ENCODE data around the gene RNU6-9. TPM values are rescaled to one million over a fixed set of nuclear protein-coding genes. Genes with fewer than 3 reads are reported as not detected.

RNU6-9 gene
- total and polyA plus RNA-seq, 2 donors, result not detected

GRCh38 chr19:854549-854948, 38.7 kb upstream of the RNU6-9 start:
- H3K36me3 ChIP-seq (ENCODE audit: insufficient read depth), result no peaks in the 10 kb centered on the region
- DNase-seq (ENCODE audit: extremely low spot score), result no peak
- H3K4me1 ChIP-seq (ENCODE audit: insufficient read depth), result peaks cover 3% of the 10 kb centered on the region
- WGBS, result 79% methylated on average over 6 of the region's 6 CpGs
- no peak overlapping the region for H3K27ac ChIP-seq (ENCODE audit: low read depth)
- no peak overlapping the region for H3K4me3 ChIP-seq (ENCODE audit: low read depth, low read length)

DNA sequence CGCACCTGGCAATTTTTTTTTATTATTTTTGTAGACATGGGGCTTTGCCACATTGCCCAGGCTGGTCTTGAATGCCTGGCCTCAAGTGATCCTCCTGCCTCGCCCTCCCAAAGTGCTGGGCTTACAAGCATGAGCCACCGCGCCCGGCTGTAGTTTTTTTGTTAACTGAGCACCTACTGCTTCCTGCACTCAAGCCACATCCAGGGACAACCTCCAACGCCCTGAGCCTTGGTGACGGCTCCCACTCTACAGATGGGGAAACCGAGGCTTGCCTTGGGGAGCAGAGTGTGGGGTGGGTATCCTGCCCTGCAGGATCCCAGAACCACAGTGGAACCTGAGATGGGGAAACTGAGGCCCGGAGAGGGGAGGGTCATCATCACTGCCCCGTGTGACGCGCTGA, 38.1 kb upstream of the RNU6-9 start:
- no peaks in the 10 kb centered on the region for H3K36me3 ChIP-seq (ENCODE audit: insufficient read depth)
- no peak overlapping the region for H3K27ac ChIP-seq (ENCODE audit: low read depth)
- no peak overlapping the region for H3K4me3 ChIP-seq (ENCODE audit: low read depth, low read length)
- peaks cover 3% of the 10 kb centered on the region for H3K4me1 ChIP-seq (ENCODE audit: insufficient read depth)
- no peak for DNase-seq (ENCODE audit: extremely low spot score)
- 90% methylated on average over 12 of the region's 12 CpGs for WGBS

GRCh38 chr19:855566-856120, 37.6 kb upstream of the RNU6-9 start:
- H3K4me1 ChIP-seq (ENCODE audit: insufficient read depth), result peaks cover 4% of the 10 kb centered on the region
- WGBS, result 79% methylated on average over 40 of the region's 40 CpGs
- H3K27ac ChIP-seq (ENCODE audit: low read depth), result no peak overlapping the region
- no peak overlapping the region for H3K4me3 ChIP-seq (ENCODE audit: low read depth, low read length)
- DNase-seq (ENCODE audit: extremely low spot score), result no peak
- no peaks in the 10 kb centered on the region for H3K36me3 ChIP-seq (ENCODE audit: insufficient read depth)

- Histone ChIP-seq H3K4me3 (ENCODE audit: low read depth, low read length) (no peak overlapping the region), H3K27ac (ENCODE audit: low read depth) (no peak overlapping the region), H3K36me3 (ENCODE audit: insufficient read depth) (no peaks in the 10 kb centered on the region), H3K4me1 (ENCODE audit: insufficient read depth) (peaks cover 1% of the 10 kb centered on the region)
- DNase-seq (ENCODE audit: extremely low spot score), result no peak
- 83% methylated on average over 9 of the region's 9 CpGs for WGBS
Observed at GRCh38 chr19:858284-858683, 35.0 kb upstream of the RNU6-9 start.

- peak within 1 kb of the TSS; percentile 43 for H3K4me3 ChIP-seq (ENCODE audit: low read depth, low read length)
- no peaks in the 10 kb centered on the region for H3K36me3 ChIP-seq (ENCODE audit: insufficient read depth)
- H3K4me1 ChIP-seq (ENCODE audit: insufficient read depth), result peaks cover 1% of the 10 kb centered on the region
- peak within 1 kb of the TSS; percentile 93 for H3K27ac ChIP-seq (ENCODE audit: low read depth)
- 32% methylated on average over 24 of the region's 24 CpGs for WGBS
- DNase-seq (ENCODE audit: extremely low spot score), result no peak
Observed at GRCh38 chr19:858868-859843, 34.1 kb upstream of the RNU6-9 start, which contains the start of gene CFD. Gene CFD, plus strand, starts transcription at chr19:859664. Its CDS starts 26 bp downstream, at chr19:859690.

DNA sequence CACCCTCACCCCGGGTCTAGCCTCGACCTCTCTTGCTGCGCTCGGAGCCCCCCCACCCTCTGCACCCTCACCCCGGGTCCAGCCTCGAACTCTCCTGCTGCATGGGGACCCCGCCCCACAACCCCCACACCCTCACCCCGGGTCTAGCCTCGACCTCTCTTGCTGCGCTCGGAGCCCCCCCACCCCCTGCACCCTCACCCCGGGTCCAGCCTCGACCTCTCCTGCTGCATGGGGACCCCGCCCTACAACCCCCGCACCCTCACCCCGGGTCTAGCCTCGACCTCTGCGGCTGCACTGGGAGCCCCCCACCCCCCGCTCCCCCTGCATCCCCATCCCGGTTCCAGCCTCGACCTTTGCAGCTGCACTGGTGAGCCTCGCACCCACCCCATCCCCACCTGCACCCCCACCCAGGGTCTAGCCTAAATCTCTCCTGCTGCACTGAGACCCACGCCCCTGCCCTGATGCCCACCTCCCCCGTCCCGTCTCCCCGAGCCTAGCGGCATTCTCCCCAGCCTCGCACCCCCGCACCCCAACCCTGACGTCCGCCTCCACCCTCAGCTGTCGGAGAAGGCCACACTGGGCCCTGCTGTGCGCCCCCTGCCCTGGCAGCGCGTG, 32.0 kb upstream of the RNU6-9 start:
- Histone ChIP-seq H3K36me3 (ENCODE audit: insufficient read depth) (no peaks in the 10 kb centered on the region), H3K4me3 (ENCODE audit: low read depth, low read length) (peak overlapping the region; percentile 43), H3K4me1 (ENCODE audit: insufficient read depth) (peaks cover 1% of the 10 kb centered on the region), H3K27ac (ENCODE audit: low read depth) (no peak overlapping the region)
- WGBS, result 62% methylated on average over 35 of the region's 35 CpGs
- DNase-seq (ENCODE audit: extremely low spot score), result no peak

DNA sequence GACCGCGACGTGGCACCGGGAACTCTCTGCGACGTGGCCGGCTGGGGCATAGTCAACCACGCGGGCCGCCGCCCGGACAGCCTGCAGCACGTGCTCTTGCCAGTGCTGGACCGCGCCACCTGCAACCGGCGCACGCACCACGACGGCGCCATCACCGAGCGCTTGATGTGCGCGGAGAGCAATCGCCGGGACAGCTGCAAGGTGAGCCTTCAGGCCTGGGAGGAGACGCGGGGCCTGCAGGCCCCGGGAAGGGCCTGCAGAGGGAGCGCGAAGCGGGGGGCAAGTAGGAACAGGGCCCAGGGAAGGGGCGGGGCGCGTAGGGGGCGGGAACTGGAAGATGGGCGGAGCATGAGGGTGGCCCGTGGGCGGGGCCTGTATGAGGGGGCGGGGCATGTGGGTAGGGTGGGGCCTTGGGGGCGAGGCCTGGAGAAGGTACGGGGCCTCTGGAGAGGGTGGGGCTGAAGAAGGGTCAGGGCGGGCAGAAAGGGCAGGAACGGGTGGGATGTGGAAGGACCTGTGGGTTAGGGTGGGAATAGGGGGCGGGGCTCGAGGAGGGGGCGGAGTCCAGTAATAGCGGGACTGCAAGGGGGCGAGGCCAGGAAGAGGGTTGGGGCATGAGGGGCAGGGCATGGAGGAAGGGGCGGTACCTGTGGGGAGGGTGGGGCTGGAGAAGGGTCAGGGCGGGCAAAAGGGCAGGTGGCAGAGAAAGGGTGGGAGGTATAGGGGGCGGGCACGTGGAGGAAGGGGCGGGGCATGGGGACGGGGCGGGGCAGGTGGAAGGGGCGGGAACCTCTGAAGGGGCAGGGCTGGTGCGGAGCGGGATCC, 31.3 kb upstream of the RNU6-9 start:
- 23% methylated on average over 60 of the region's 60 CpGs for WGBS
- Histone ChIP-seq H3K36me3 (ENCODE audit: insufficient read depth) (no peaks in the 10 kb centered on the region), H3K4me3 (ENCODE audit: low read depth, low read length) (no peak overlapping the region), H3K4me1 (ENCODE audit: insufficient read depth) (peaks cover 1% of the 10 kb centered on the region), H3K27ac (ENCODE audit: low read depth) (no peak overlapping the region)
- DNase-seq (ENCODE audit: extremely low spot score), result no peak

GRCh38 chr19:862581-863314, 30.5 kb upstream of the RNU6-9 start:
- H3K4me3 ChIP-seq (ENCODE audit: low read depth, low read length), result no peak overlapping the region
- no peak overlapping the region for H3K27ac ChIP-seq (ENCODE audit: low read depth)
- H3K4me1 ChIP-seq (ENCODE audit: insufficient read depth), result peaks cover 1% of the 10 kb centered on the region
- no peak for DNase-seq (ENCODE audit: extremely low spot score)
- WGBS, result 27% methylated on average over 48 of the region's 48 CpGs
- H3K36me3 ChIP-seq (ENCODE audit: insufficient read depth), result no peaks in the 10 kb centered on the region

DNA sequence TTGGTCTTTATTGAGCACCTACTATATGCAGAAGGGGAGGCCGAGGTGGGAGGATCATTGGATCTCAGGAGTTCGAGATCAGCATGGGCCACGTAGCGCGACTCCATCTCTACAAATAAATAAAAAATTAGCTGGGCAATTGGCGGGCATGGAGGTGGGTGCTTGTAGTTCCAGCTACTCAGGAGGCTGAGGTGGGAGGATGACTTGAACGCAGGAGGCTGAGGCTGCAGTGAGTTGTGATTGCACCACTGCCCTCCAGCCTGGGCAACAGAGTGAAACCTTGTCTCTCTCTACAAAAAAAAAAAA, 30.0 kb upstream of the RNU6-9 start:
- no peak for DNase-seq (ENCODE audit: extremely low spot score)
- H3K4me1 ChIP-seq (ENCODE audit: insufficient read depth), result peaks cover 1% of the 10 kb centered on the region
- no peak overlapping the region for H3K27ac ChIP-seq (ENCODE audit: low read depth)
- no peaks in the 10 kb centered on the region for H3K36me3 ChIP-seq (ENCODE audit: insufficient read depth)
- 78% methylated on average over 7 of the region's 7 CpGs for WGBS
- H3K4me3 ChIP-seq (ENCODE audit: low read depth, low read length), result no peak overlapping the region

GRCh38 chr19:866769-867300, 26.4 kb upstream of the RNU6-9 start:
- no peak overlapping the region for H3K4me3 ChIP-seq (ENCODE audit: low read depth, low read length)
- H3K27ac ChIP-seq (ENCODE audit: low read depth), result no peak overlapping the region
- WGBS, result 84% methylated on average over 38 of the region's 38 CpGs
- H3K36me3 ChIP-seq (ENCODE audit: insufficient read depth), result peaks cover 2% of the 10 kb centered on the region
- no peak for DNase-seq (ENCODE audit: extremely low spot score)
- H3K4me1 ChIP-seq (ENCODE audit: insufficient read depth), result no peaks in the 10 kb centered on the region

- no peak overlapping the region for H3K27ac ChIP-seq (ENCODE audit: low read depth)
- WGBS, result 78% methylated on average over 16 of the region's 16 CpGs
- H3K36me3 ChIP-seq (ENCODE audit: insufficient read depth), result peaks cover 2% of the 10 kb centered on the region
- no peak overlapping the region for H3K4me3 ChIP-seq (ENCODE audit: low read depth, low read length)
- no peaks in the 10 kb centered on the region for H3K4me1 ChIP-seq (ENCODE audit: insufficient read depth)
- DNase-seq (ENCODE audit: extremely low spot score), result no peak
Observed at GRCh38 chr19:867301-867793, 25.9 kb upstream of the RNU6-9 start.

GRCh38 chr19:867855-868457, 25.3 kb upstream of the RNU6-9 start:
- Histone ChIP-seq H3K4me1 (ENCODE audit: insufficient read depth) (no peaks in the 10 kb centered on the region), H3K4me3 (ENCODE audit: low read depth, low read length) (no peak overlapping the region), H3K27ac (ENCODE audit: low read depth) (no peak overlapping the region), H3K36me3 (ENCODE audit: insufficient read depth) (peaks cover 2% of the 10 kb centered on the region)
- 93% methylated on average over 39 of the region's 39 CpGs for WGBS
- DNase-seq (ENCODE audit: extremely low spot score), result no peak

Data from urinary bladder (tissue), 4 donors.